K562 (cell line): Measurements from ENCODE around the gene ELOF1. TPM values are rescaled to one million over a fixed set of nuclear protein-coding genes. Genes with fewer than 3 reads are reported as not detected.
A peak's percentile ranks its signal among the peaks of the same experiment; 100 is the strongest.

Experiments used
- ATAC-seq: fragments of 200-7000 bp; cut with Tn5 transposase; 3 replicates; pipeline ENCODE4 v1.9.1; 2020; ENCODE audit warnings: moderate library complexity
- BruUV-seq: library from RNA; stranded (reverse); fragments of 400-500 nt; replicated peaks from 2 replicates; lab custom pipeline; 2021; lab: Mats Ljungman, UMichigan
- CTCF ChIA-PET: fragments of 300-600 bp; formaldehyde crosslinking; extraction: SDS; loops from one replicate; lab custom pipeline; 2021; ENCODE audit warnings: low intra/inter-chr PET ratio; lab: Yijun Ruan, JAX
- POLR2A ChIA-PET: fragments of 300-600, 350-650 bp; sonication (Branson Sonifier 250); formaldehyde crosslinking; extraction: SDS; loops from one replicate; lab custom pipeline; 2021; ENCODE audit warnings: antibody characterized with exemption, inconsistent platforms; lab: Yijun Ruan, JAX
- DNase-seq, 4 experiments: peaks; one replicate each; pipeline versions ENCODE4 v3.0.0 to v3.0.0-alpha.2; 2011 to 2018; ENCODE audit warnings: low spot score in 3 of 4, mixed read lengths in 3 of 4; ENCODE audit errors: extremely low read depth in 1 of 4
- FAIRE-seq: peaks from 2 replicates; lab custom pipeline; 2011; peaks lifted over from hg19 to GRCh38; lab: Jason Lieb, UNC
- H2AFZ ChIP-seq: 2 replicates; pipeline ENCODE4 v1.6.0; 2011; ENCODE audit warnings: low read depth, low read length, control low read depth, inconsistent platforms
- H3K27ac ChIP-seq: fragments of 200-600 bp; 3 replicates; pipeline ENCODE4 v1.8.0; 2011; ENCODE audit warnings: low read depth, mild to moderate bottlenecking, control low read depth, inconsistent platforms, low read length, moderate library complexity, mixed read lengths; ENCODE audit errors: extremely low read depth
- H3K27me3 ChIP-seq, 2 experiments: fragments of 300-600 bp in 1 of 2; 2 replicates in 1 of 2; 3 replicates in 1 of 2; pipeline versions ENCODE4 v1.6.0 to v1.8.0; 2011; ENCODE audit warnings: inconsistent platforms in 2 of 2, low read length in 2 of 2, mild to moderate bottlenecking in 1 of 2, mixed read lengths in 1 of 2, moderate library complexity in 1 of 2; ENCODE audit not compliant: control insufficient read depth in 2 of 2, insufficient read depth in 2 of 2
- H3K36me3 ChIP-seq: fragments of 300-600 bp; 3 replicates; pipeline ENCODE4 v1.8.0; 2011; ENCODE audit warnings: mild to moderate bottlenecking, low read length, inconsistent platforms; ENCODE audit not compliant: control insufficient read depth, insufficient read depth
- H3K4me1 ChIP-seq, 2 experiments: fragments of 200-600 bp in 1 of 2; replicated peaks in 1 of 2; 2 replicates in 1 of 2; 3 replicates in 1 of 2; pipeline versions ENCODE4 v1.5.1 to v1.8.0; 2011; ENCODE audit warnings: inconsistent platforms in 2 of 2, low read length in 2 of 2, mild to moderate bottlenecking in 1 of 2, mixed read lengths in 1 of 2, moderate library complexity in 1 of 2; ENCODE audit not compliant: control insufficient read depth in 2 of 2, insufficient read depth in 2 of 2
- H3K4me2 ChIP-seq: 2 replicates; pipeline ENCODE4 v1.6.1; 2011; ENCODE audit warnings: low read length, control low read depth, inconsistent platforms, mixed read lengths; ENCODE audit not compliant: insufficient read depth
- H3K4me3 ChIP-seq: fragments of 200-600 bp; sonication (generic), shearing (Covaris generic); 2 replicates; pipeline ENCODE4 v1.5.1; 2016; ENCODE audit warnings: control low read depth, inconsistent platforms
- H3K79me2 ChIP-seq: fragments of 200-600 bp; 3 replicates; pipeline ENCODE4 v1.8.0; 2011; ENCODE audit warnings: low read length, inconsistent platforms; ENCODE audit not compliant: control insufficient read depth, insufficient read depth
- H3K9ac ChIP-seq, 2 experiments: 2 replicates each; pipeline versions ENCODE4 v1.6.0 to v1.6.1; 2011; ENCODE audit warnings: low read depth in 2 of 2, low read length in 2 of 2, control low read depth in 1 of 2, inconsistent platforms in 1 of 2, mild to moderate bottlenecking in 1 of 2, mixed read lengths in 1 of 2; ENCODE audit not compliant: insufficient read depth in 1 of 2
- H3K9me1 ChIP-seq: one replicate; pipeline ENCODE4 v1.6.0; 2011; ENCODE audit warnings: inconsistent platforms, mild to moderate bottlenecking, low read length, moderate library complexity; ENCODE audit not compliant: control insufficient read depth, insufficient read depth
- H3K9me3 ChIP-seq: replicated peaks from 2 replicates; pipeline ENCODE4 v1.5.1; 2011; ENCODE audit warnings: low read depth, low read length, inconsistent platforms; ENCODE audit not compliant: control insufficient read depth, insufficient read depth
- H4K20me1 ChIP-seq: replicated peaks from 2 replicates; pipeline ENCODE4 v1.6.1; 2011; ENCODE audit warnings: low read length, inconsistent platforms, mixed read lengths; ENCODE audit not compliant: control insufficient read depth, insufficient read depth
- FOXP4 ChIP-seq: sonication (generic); formaldehyde crosslinking; IDR thresholded peaks from 2 replicates; pipeline ENCODE4 v1.8.0; 2022; ENCODE audit warnings: mild to moderate bottlenecking, missing genetic modification reagents, borderline replicate concordance
- NR2C2 ChIP-seq, 2 experiments: fragments of 200-800 bp in 1 of 2; sonication (Bioruptor generic) in 1 of 2; sonication (generic) in 1 of 2; formaldehyde crosslinking in 1 of 2; IDR thresholded peaks; 2 replicates each; pipeline versions ENCODE4 v1.6.1 to v1.8.0; 2016 to 2022; ENCODE audit warnings: mild to moderate bottlenecking in 1 of 2, missing compliant biosample characterization in 1 of 2, missing genetic modification characterization in 1 of 2, missing genetic modification reagents in 1 of 2
- OTX1 ChIP-seq: fragments of 450-650 bp; formaldehyde crosslinking; IDR thresholded peaks from 2 replicates; pipeline ENCODE4 v1.4.0; 2022; ENCODE audit warnings: mild to moderate bottlenecking
- RBFOX2 ChIP-seq: fragments of 200-400 bp; formaldehyde crosslinking; IDR thresholded peaks from 2 replicates; pipeline ENCODE4 v1.6.1; 2017; ENCODE audit warnings: low read depth, mild to moderate bottlenecking, low read length, moderate library complexity
- SREBF2 ChIP-seq: sonication (generic); formaldehyde crosslinking; IDR thresholded peaks from 2 replicates; pipeline ENCODE4 v1.4.0; 2020; ENCODE audit warnings: mild to moderate bottlenecking, missing genetic modification reagents
- STAG1 ChIP-seq: sonication (generic); formaldehyde crosslinking; IDR thresholded peaks from 2 replicates; pipeline ENCODE4 v1.5.0; 2020; ENCODE audit warnings: missing genetic modification reagents, borderline replicate concordance
- ZBTB11 ChIP-seq, 3 experiments: fragments of 200-800 bp in 1 of 3; fragments of 250-450 bp in 1 of 3; fragments of 450-650 bp in 1 of 3; sonication (Bioruptor Pico) in 1 of 3; sonication (Bioruptor generic) in 1 of 3; formaldehyde crosslinking in 1 of 3; IDR thresholded peaks; 2 replicates each; pipeline versions ENCODE4 v1.6.1 to v1.8.0; 2016 to 2022; ENCODE audit warnings: mild to moderate bottlenecking in 2 of 3, missing genetic modification characterization in 2 of 3, missing compliant biosample characterization in 1 of 3, moderate library complexity in 1 of 3
- ZBTB49 ChIP-seq: sonication (generic); formaldehyde crosslinking; IDR thresholded peaks from 2 replicates; pipeline ENCODE4 v1.8.0; 2022; ENCODE audit warnings: missing genetic modification reagents, mild to moderate bottlenecking, borderline replicate concordance
- ZNF175 ChIP-seq: fragments of 200-800 bp; sonication (Bioruptor generic); IDR thresholded peaks from 2 replicates; pipeline ENCODE4 v1.6.1; 2016; ENCODE audit warnings: low read depth, mild to moderate bottlenecking, missing genetic modification characterization, missing compliant biosample characterization
- ZNF445 ChIP-seq: fragments of 250-450 bp; sonication (Bioruptor Pico); IDR thresholded peaks from 2 replicates; pipeline ENCODE4 v1.4.0; 2020; ENCODE audit warnings: low read depth, mild to moderate bottlenecking, moderate library complexity
- WGBS: fragments of 100-300 bp; shearing (Covaris generic); methylation state at CpG from one replicate; pipeline ENCODE4 v1.1.6; 2016; ENCODE audit warnings: low coverage, mixed read lengths; ENCODE audit not compliant: insufficient coverage; ENCODE audit errors: missing lambda C conversion rate; 5-methylcytosine and 5-hydroxymethylcytosine counted together
- in situ Hi-C: fragments of 300-500 bp; cut with MboI; formaldehyde crosslinking; loops from 4 replicates; pipeline ENCODE4 v1.15.0; 2018; ENCODE audit warnings: inconsistent platforms, mixed read lengths
- intact Hi-C: fragments of 100-400 bp; cut with micrococcal nuclease; formaldehyde crosslinking; loops from 2 replicates; pipeline ENCODE4 v1.14.2; 2022
- polyA plus RNA-seq, 8 experiments: library from polyadenylated mRNA; depleted of rRNA in 4 of 8; stranded (reverse) in 5 of 8; unstranded in 3 of 8; fragments of >200 nt; fragmentation: Nextera tagmentation in 2 of 8; fragmentation: Illumina TruSeq in 1 of 8; extraction: Ambion mirVana in 2 of 8; extraction: Trizol in 1 of 8; gene quantifications; 2 replicates each; pipeline versions ENCODE4 v1.2.1 to v1.2.3, GENCODE V29; 2011 to 2014; ENCODE audit warnings: inconsistent platforms in 1 of 8, missing spikeins in 1 of 8
- total RNA-seq, 7 experiments: library from RNA; depleted of rRNA in 6 of 7; stranded (reverse); fragments of >200 nt in 6 of 7; fragmentation: Illumina TruSeq in 2 of 7; extraction: Trizol in 2 of 7; gene quantifications; 2 replicates each; pipeline versions ENCODE4 v1.2.1 to v1.2.3, GENCODE V29; 2011 to 2021; ENCODE audit warnings: low replicate concordance in 1 of 7

The ELOF1 gene
- total and polyA plus RNA-seq, 9 of the 15 experiments (the other 6 are each of a cell fraction or from before 2014, with no cell fraction given): 16.7 to 147 (median 74.2) TPM

GRCh38 chr19:11506101-11506555 is 52.9 kb downstream of the ELOF1 start:
- ATAC-seq: peak; percentile 35
- H3K27ac ChIP-seq: peak overlapping the region; percentile 84
- DNase-seq: no peak
- peaks cover 17% of the 10 kb centered on the region; the same call in 2 of the 3 replicates for H3K36me3 ChIP-seq
- H3K27me3 ChIP-seq: no peaks in the 10 kb centered on the region
- H3K9me3 ChIP-seq: no peaks in the 10 kb centered on the region
- 0 out of 3 replicates have a peak, but pooled peaks cover 3% of the 10 kb centered on the region for H3K79me2 ChIP-seq
- H3K4me2 ChIP-seq: peak overlapping the region; percentile 82
- peak overlapping the region; percentile 77 for H3K4me3 ChIP-seq
- in situ Hi-C loops: no loop called here
- ChIA-PET POLR2A (interaction anchor here (0.6 to 2.1 kb wide), 2 partner anchors 11 to 43 kb away, joined by 3 to 7 read pairs; no protein-coding TSS in a partner anchor), CTCF (no interaction called here)
- no peaks in the 10 kb centered on the region for H3K9me1 ChIP-seq
- peak overlapping the region; percentile 57 to 83 for H3K9ac ChIP-seq
- peak overlapping the region; percentile 71 for H2AFZ ChIP-seq
- intact Hi-C loops: no loop called here
- FAIRE-seq: no peak
- peaks cover 7 to 33% of the 10 kb centered on the region in 2 experiments; a peak in 4 of 5 replicates for H3K4me1 ChIP-seq
- TSS peak; percentile 88 for BruUV-seq
- 45% methylated on average over 17 of the region's 20 CpGs for WGBS
- H4K20me1 ChIP-seq: no peaks in the 10 kb centered on the region
- TF ChIP-seq ZBTB49 (CRISPR knock-in tag) (no peak), OTX1 (CRISPR knock-in tag) (0 out of 2 replicates have a peak, but pooled peaks have one; percentile 16), SREBF2 (CRISPR knock-in tag) (peak; percentile 74; the same call in 1 of the 2 replicates), STAG1 (no peak), ZNF445 (CRISPR knock-in tag) (no peak), ZBTB11 (CRISPR knock-in tag; IDR thresholded peaks at IDR 0.05) (no peak), NR2C2 (CRISPR knock-in tag; IDR thresholded peaks at IDR 0.05) (0 out of 2 replicates have a peak, but pooled peaks have one; percentile 52), NR2C2 (tag; IDR thresholded peaks at IDR 0.05) (no peak), FOXP4 (0 out of 2 replicates have a peak, but pooled peaks have one; percentile 24), ZNF175 (CRISPR knock-in tag) (no peak), RBFOX2 (peak; percentile 49)
